HepG2 (cell line): ENCODE measurements around the gene TMEM45A. TPM values are rescaled to one million over a fixed set of nuclear protein-coding genes. Genes with fewer than 3 reads are reported as not detected.

Experiments used
- ATAC-seq: fragments of 200-7000 bp; cut with Tn5 transposase; 3 replicates; pipeline ENCODE4 v1.9.1; 2020; ENCODE audit warnings: mild to moderate bottlenecking, moderate library complexity
- BruUV-seq: library from RNA; stranded (reverse); fragments of 400-500 nt; replicated peaks from 2 replicates; lab custom pipeline; 2021; lab: Mats Ljungman, UMichigan
- CTCF ChIA-PET: fragments of 300-600 bp; formaldehyde crosslinking; extraction: SDS; loops from one replicate; lab custom pipeline; 2021; ENCODE audit warnings: low total read pairs, inconsistent platforms, low intra/inter-chr PET ratio; lab: Yijun Ruan, JAX
- POLR2A ChIA-PET: fragments of 350-600 bp; sonication (Branson Sonifier 250); formaldehyde crosslinking; loops from one replicate; lab custom pipeline; 2020; ENCODE audit warnings: antibody characterized with exemption, inconsistent platforms; lab: Yijun Ruan, JAX
- DNase-seq: peaks from one replicate; pipeline ENCODE4 v3.0.0-alpha.2; 2015; ENCODE audit warnings: low spot score
- FAIRE-seq: peaks from 3 replicates; lab custom pipeline; 2011; peaks lifted over from hg19 to GRCh38; lab: Jason Lieb, UNC
- H2AFZ ChIP-seq: one replicate; pipeline ENCODE4 v1.6.1; 2011; ENCODE audit warnings: low read length, inconsistent platforms
- H3K27ac ChIP-seq: fragments of 300-600 bp; 3 replicates; pipeline ENCODE4 v1.8.0; 2011; ENCODE audit warnings: mixed run types, mild to moderate bottlenecking, mixed read lengths, low read length, inconsistent platforms; ENCODE audit not compliant: insufficient read depth; ENCODE audit errors: extremely low read length
- H3K27me3 ChIP-seq, 2 experiments: fragments of 200-600 bp in 1 of 2; 2 replicates in 1 of 2; 3 replicates in 1 of 2; pipeline versions ENCODE4 v1.6.0 to v1.8.0; 2011; ENCODE audit warnings: low read length in 2 of 2, mild to moderate bottlenecking in 2 of 2, moderate library complexity in 2 of 2, inconsistent platforms in 1 of 2; ENCODE audit not compliant: insufficient read depth in 2 of 2, control insufficient read depth in 1 of 2
- H3K36me3 ChIP-seq, 2 experiments: fragments of 200-600 bp in 1 of 2; replicated peaks in 1 of 2; 2 replicates in 1 of 2; 3 replicates in 1 of 2; pipeline versions ENCODE4 v1.5.1 to v1.8.0; 2011; ENCODE audit warnings: low read length in 2 of 2, inconsistent platforms in 1 of 2; ENCODE audit not compliant: insufficient read depth in 2 of 2, control insufficient read depth in 1 of 2
- H3K4me1 ChIP-seq: 2 replicates; pipeline ENCODE4 v1.5.1; 2012; ENCODE audit warnings: low read length, inconsistent platforms; ENCODE audit not compliant: insufficient read depth
- H3K4me2 ChIP-seq: 2 replicates; pipeline ENCODE4 v1.6.0; 2011; ENCODE audit warnings: low read depth, low read length, inconsistent platforms
- H3K4me3 ChIP-seq, 3 experiments: fragments of 200-600 bp in 1 of 3; sonication (generic), shearing (Covaris generic) in 1 of 3; replicated peaks in 1 of 3; 2 replicates each; pipeline ENCODE4 v1.5.1; 2011 to 2016; ENCODE audit warnings: low read length in 3 of 3, inconsistent platforms in 2 of 3, low read depth in 2 of 3, mild to moderate bottlenecking in 2 of 3, control low read depth in 1 of 3, mixed read lengths in 1 of 3; ENCODE audit not compliant: insufficient read depth in 1 of 3
- H3K79me2 ChIP-seq: one replicate; pipeline ENCODE4 v1.6.1; 2011; ENCODE audit warnings: low read length, inconsistent platforms; ENCODE audit not compliant: insufficient read depth
- H3K9ac ChIP-seq: 2 replicates; pipeline ENCODE4 v1.6.0; 2011; ENCODE audit warnings: mild to moderate bottlenecking, low read depth, low read length, inconsistent platforms; ENCODE audit not compliant: insufficient read depth
- H3K9me3 ChIP-seq: 2 replicates; pipeline ENCODE4 v1.5.1; 2012; ENCODE audit warnings: mild to moderate bottlenecking, low read length
- H4K20me1 ChIP-seq: 2 replicates; pipeline ENCODE4 v1.6.0; 2011; ENCODE audit warnings: inconsistent platforms, mild to moderate bottlenecking, low read length, moderate library complexity; ENCODE audit not compliant: insufficient read depth
- AGO1 ChIP-seq: fragments of 200-400 bp; formaldehyde crosslinking; IDR thresholded peaks from 2 replicates; pipeline ENCODE4 v1.6.1; 2017; ENCODE audit warnings: mild to moderate bottlenecking, low read depth, low read length, moderate library complexity; ENCODE audit not compliant: poor library complexity, severe bottlenecking
- KDM5B ChIP-seq: sonication (generic); formaldehyde crosslinking; IDR thresholded peaks from 2 replicates; pipeline ENCODE4 v1.4.0; 2020; ENCODE audit warnings: missing genetic modification reagents, mild to moderate bottlenecking, borderline replicate concordance
- MBD4 ChIP-seq: IDR thresholded peaks from 2 replicates; pipeline ENCODE4 v1.6.1; 2012; ENCODE audit warnings: low read length, inconsistent platforms, borderline replicate concordance
- MIER2 ChIP-seq: IDR thresholded peaks from 2 replicates; pipeline ENCODE4 v1.6.1; 2016; ENCODE audit warnings: missing biosample characterization, missing genetic modification reagents
- SALL1 ChIP-seq: sonication (generic); formaldehyde crosslinking; IDR thresholded peaks from 2 replicates; pipeline ENCODE4 v1.8.0; 2022; ENCODE audit warnings: mild to moderate bottlenecking, missing genetic modification reagents
- SP2 ChIP-seq: sonication (generic); formaldehyde crosslinking; IDR thresholded peaks from 2 replicates; pipeline ENCODE4 v1.5.1; 2020; ENCODE audit warnings: mild to moderate bottlenecking, missing genetic modification reagents
- SPEN ChIP-seq: sonication (generic); formaldehyde crosslinking; IDR thresholded peaks from 2 replicates; pipeline ENCODE4 v1.5.1; 2020; ENCODE audit warnings: low read depth, mild to moderate bottlenecking, missing genetic modification reagents
- in situ Hi-C: cut with HindIII; loops from 2 replicates; pipeline ENCODE4 v1.10.0; 2017; ENCODE audit warnings: low pct_unique_long_range_greater_than_20kb; ENCODE audit not compliant: extremely low pct_ligation_motif_present
- intact Hi-C: fragments of 100-400 bp; cut with micrococcal nuclease; formaldehyde crosslinking; loops from one replicate; pipeline ENCODE4 v1.10.0; 2022; ENCODE audit not compliant: unreplicated experiment
- polyA plus RNA-seq, 8 experiments: library from polyadenylated mRNA; depleted of rRNA in 3 of 8; stranded (reverse) in 7 of 8; unstranded in 1 of 8; fragments of >200 nt; fragmentation: Illumina TruSeq in 4 of 8; extraction: Trizol in 4 of 8; gene quantifications; 2 replicates each; pipeline versions ENCODE4 v1.2.1 to v1.2.3, GENCODE V29; 2011 to 2016; ENCODE audit warnings: low read depth in 4 of 8, missing spikeins in 1 of 8, mixed read lengths in 1 of 8; ENCODE audit not compliant: insufficient read depth in 1 of 8
- total RNA-seq, 5 experiments: library from RNA; depleted of rRNA; stranded (reverse); fragments of >200 nt; fragmentation: Illumina TruSeq; extraction: Trizol; gene quantifications; 2 replicates each; pipeline ENCODE4 v1.2.3, GENCODE V29; 2016; ENCODE audit warnings: low read depth in 1 of 5
- TF ChIP-seq, protein P1 (sequence below): sonication (generic); formaldehyde crosslinking; IDR thresholded peaks from 2 replicates; pipeline ENCODE4 v1.8.1; 2023; ENCODE audit warnings: mild to moderate bottlenecking, missing genetic modification reagents
- TF ChIP-seq, protein P2 (sequence below): sonication (generic); IDR thresholded peaks from 2 replicates; pipeline ENCODE4 v1.6.1; 2016; ENCODE audit warnings: low read depth, borderline replicate concordance

The TMEM45A gene
- total and polyA plus RNA-seq, 2 of the 13 experiments (the other 11 are each of a cell fraction or from before 2014, with no cell fraction given) = 14.8 to 38.5 TPM

DNA sequence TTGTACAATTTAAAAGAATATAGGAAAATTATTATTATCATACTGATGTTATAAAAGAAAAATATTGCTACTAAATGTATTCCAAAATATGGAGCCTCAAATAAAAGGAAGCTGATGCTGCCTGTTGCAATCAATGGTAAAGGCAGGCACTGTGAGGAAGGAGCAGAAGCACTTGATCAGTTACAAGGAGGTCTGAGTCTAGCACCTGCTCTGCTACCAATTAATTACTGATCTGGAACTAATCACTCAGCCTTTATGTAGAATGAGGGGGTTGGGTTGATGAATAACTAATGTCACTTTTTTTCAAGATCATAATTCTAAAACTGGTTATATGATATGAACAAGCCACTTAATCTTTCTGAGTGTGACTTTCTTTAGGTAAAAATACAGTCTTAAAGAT is 122.5 kb downstream of the TMEM45A start:
- CTCF ChIA-PET = no interaction called here
- Histone ChIP-seq H3K36me3 (no peaks in the 10 kb centered on the region), H3K27me3 (no peaks in the 10 kb centered on the region), H3K4me1 (peaks cover 31% of the 10 kb centered on the region), H3K79me2 (no peaks in the 10 kb centered on the region), H3K4me2 (no peak overlapping the region), H4K20me1 (no peaks in the 10 kb centered on the region), H3K9me3 (no peaks in the 10 kb centered on the region), H3K9ac (no peak overlapping the region), H2AFZ (no peak overlapping the region), H3K27ac (no peak overlapping the region), H3K4me3 (no peak overlapping the region; a peak in 1 of 6 replicates)
- POLR2A ChIA-PET = interaction anchor here (1.3 kb wide), 1 partner anchor 95 kb away, joined by 4 read pairs; no protein-coding TSS in a partner anchor
- ATAC-seq (no peak), DNase-seq (no peak), FAIRE-seq (no peak)
- in situ Hi-C loops = loop anchor here (25.0 kb wide), 1 partner anchor 97 kb away; the partner anchor contains the start of gene TFG
- TF ChIP-seq SPEN (CRISPR knock-in tag) (no peak), AGO1 (no peak), KDM5B (no peak), MIER2 (CRISPR knock-in tag) (no peak), SALL1 (no peak), MBD4 (no peak), SP2 (CRISPR knock-in tag) (no peak)
- TF ChIP-seq, protein P1, sequence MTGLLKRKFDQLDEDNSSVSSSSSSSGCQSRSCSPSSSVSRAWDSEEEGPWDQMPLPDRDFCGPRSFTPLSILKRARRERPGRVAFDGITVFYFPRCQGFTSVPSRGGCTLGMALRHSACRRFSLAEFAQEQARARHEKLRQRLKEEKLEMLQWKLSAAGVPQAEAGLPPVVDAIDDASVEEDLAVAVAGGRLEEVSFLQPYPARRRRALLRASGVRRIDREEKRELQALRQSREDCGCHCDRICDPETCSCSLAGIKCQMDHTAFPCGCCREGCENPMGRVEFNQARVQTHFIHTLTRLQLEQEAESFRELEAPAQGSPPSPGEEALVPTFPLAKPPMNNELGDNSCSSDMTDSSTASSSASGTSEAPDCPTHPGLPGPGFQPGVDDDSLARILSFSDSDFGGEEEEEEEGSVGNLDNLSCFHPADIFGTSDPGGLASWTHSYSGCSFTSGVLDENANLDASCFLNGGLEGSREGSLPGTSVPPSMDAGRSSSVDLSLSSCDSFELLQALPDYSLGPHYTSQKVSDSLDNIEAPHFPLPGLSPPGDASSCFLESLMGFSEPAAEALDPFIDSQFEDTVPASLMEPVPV = no peak
- TF ChIP-seq, protein P2, sequence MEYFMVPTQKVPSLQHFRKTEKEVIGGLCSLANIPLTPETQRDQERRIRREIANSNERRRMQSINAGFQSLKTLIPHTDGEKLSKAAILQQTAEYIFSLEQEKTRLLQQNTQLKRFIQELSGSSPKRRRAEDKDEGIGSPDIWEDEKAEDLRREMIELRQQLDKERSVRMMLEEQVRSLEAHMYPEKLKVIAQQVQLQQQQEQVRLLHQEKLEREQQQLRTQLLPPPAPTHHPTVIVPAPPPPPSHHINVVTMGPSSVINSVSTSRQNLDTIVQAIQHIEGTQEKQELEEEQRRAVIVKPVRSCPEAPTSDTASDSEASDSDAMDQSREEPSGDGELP = no peak
- intact Hi-C loops = no loop called here
- no TSS peak for BruUV-seq
